SK-N-SH (cell line): ENCODE results near the gene MLLT3. TPM values are rescaled to one million over a fixed set of nuclear protein-coding genes. Genes with fewer than 3 reads are reported as not detected.

ENCODE experiments used
- CTCF ChIA-PET: fragments of 300-600, 350-600 bp; formaldehyde crosslinking; extraction: SDS; loops from one replicate; lab custom pipeline; 2021; lab: Yijun Ruan, JAX
- POLR2A ChIA-PET: fragments of 350-600 bp; sonication (Branson Sonifier 250); formaldehyde crosslinking; extraction: SDS; loops from one replicate; lab custom pipeline; 2020; ENCODE audit warnings: antibody characterized with exemption, inconsistent platforms; lab: Yijun Ruan, JAX
- DNase-seq: peaks from one replicate; pipeline ENCODE4 v3.0.0; 2012
- H2AFZ ChIP-seq: fragments of 200-600 bp; sonication (generic); 2 replicates; pipeline ENCODE4 v1.8.1; 2016; ENCODE audit warnings: antibody characterized with exemption, mild to moderate bottlenecking, low read depth
- H3F3A ChIP-seq: fragments of 200-600 bp; sonication (generic); replicated peaks from 2 replicates; pipeline ENCODE3; 2016; ENCODE audit warnings: antibody characterized with exemption, mild to moderate bottlenecking; ENCODE audit not compliant: insufficient read depth
- H3K27ac ChIP-seq, 2 experiments: fragments of 200-500 bp in 1 of 2; fragments of 200-600 bp in 1 of 2; sonication (Bioruptor generic) in 1 of 2; sonication (generic), shearing (Covaris generic) in 1 of 2; 2 replicates each; pipeline versions ENCODE4 v1.5.1 to v1.6.1; 2014 to 2016; ENCODE audit warnings: low read depth in 2 of 2, inconsistent platforms in 1 of 2, low read length in 1 of 2, mild to moderate bottlenecking in 1 of 2, mixed read lengths in 1 of 2
- H3K27me3 ChIP-seq: fragments of 200-600 bp; sonication (generic), shearing (Covaris generic); 2 replicates; pipeline ENCODE4 v1.6.1; 2016; ENCODE audit warnings: mixed run types; ENCODE audit not compliant: insufficient read depth
- H3K36me3 ChIP-seq, 2 experiments: fragments of 200-500 bp in 1 of 2; fragments of 200-600 bp in 1 of 2; sonication (Bioruptor generic) in 1 of 2; sonication (generic) in 1 of 2; replicated peaks in 1 of 2; 2 replicates each; pipeline versions ENCODE3 to v1.5.1; 2014 to 2016; ENCODE audit warnings: low read length in 1 of 2, mild to moderate bottlenecking in 1 of 2; ENCODE audit not compliant: insufficient read depth in 2 of 2, control insufficient read depth in 1 of 2
- H3K4me1 ChIP-seq, 2 experiments: fragments of 200-500 bp in 1 of 2; fragments of 200-600 bp in 1 of 2; sonication (Bioruptor generic) in 1 of 2; sonication (generic), shearing (Covaris generic) in 1 of 2; 2 replicates each; pipeline versions ENCODE4 v1.5.1 to v1.6.1; 2014 to 2016; ENCODE audit warnings: low read depth in 1 of 2, low read length in 1 of 2, mixed run types in 1 of 2; ENCODE audit not compliant: insufficient read depth in 2 of 2, control insufficient read depth in 1 of 2
- H3K4me2 ChIP-seq: fragments of 200-600 bp; sonication (generic), shearing (Covaris generic); 2 replicates; pipeline ENCODE4 v1.6.1; 2017; ENCODE audit warnings: mixed run types
- H3K4me3 ChIP-seq, 2 experiments: fragments of 200-500 bp in 1 of 2; fragments of 200-600 bp in 1 of 2; sonication (Bioruptor generic) in 1 of 2; sonication (generic), shearing (Covaris generic) in 1 of 2; 2 replicates each; pipeline versions ENCODE4 v1.5.1 to v1.8.1; 2014 to 2016; ENCODE audit warnings: low read depth in 2 of 2, inconsistent platforms in 1 of 2, low read length in 1 of 2, mild to moderate bottlenecking in 1 of 2, mixed read lengths in 1 of 2, moderate library complexity in 1 of 2
- H3K79me2 ChIP-seq: fragments of 200-600 bp; sonication (generic); 2 replicates; pipeline ENCODE4 v1.8.1; 2017; ENCODE audit warnings: mild to moderate bottlenecking; ENCODE audit not compliant: insufficient read depth
- H3K9ac ChIP-seq: fragments of 200-600 bp; sonication (generic); 2 replicates; pipeline ENCODE4 v1.6.1; 2017; ENCODE audit warnings: mixed run types
- H3K9me2 ChIP-seq: fragments of 200-600 bp; sonication (generic); 2 replicates; pipeline ENCODE4 v1.6.1; 2017; ENCODE audit warnings: mixed run types
- H3K9me3 ChIP-seq: fragments of 200-600 bp; sonication (generic); 2 replicates; pipeline ENCODE4 v1.6.1; 2017; ENCODE audit warnings: mixed run types, mild to moderate bottlenecking, moderate library complexity
- H4K20me1 ChIP-seq: fragments of 200-600 bp; sonication (generic); 2 replicates; pipeline ENCODE4 v1.6.1; 2017; ENCODE audit warnings: mild to moderate bottlenecking, mixed run types; ENCODE audit not compliant: insufficient read depth
- FOXM1 ChIP-seq: IDR thresholded peaks from 2 replicates; pipeline ENCODE4 v1.4.0; 2012; ENCODE audit warnings: low read depth, mild to moderate bottlenecking
- GATA2 ChIP-seq: sonication (generic); formaldehyde crosslinking; IDR thresholded peaks from 2 replicates; pipeline ENCODE4 v1.5.0; 2020; ENCODE audit warnings: mild to moderate bottlenecking, missing genetic modification reagents
- MEF2A ChIP-seq: IDR thresholded peaks from 2 replicates; pipeline ENCODE4 v1.4.0; 2012; ENCODE audit warnings: low read depth, borderline replicate concordance
- RCOR1 ChIP-seq: fragments of 150-350 bp; IDR thresholded peaks from 2 replicates; pipeline ENCODE4 v1.6.1; 2017; ENCODE audit warnings: antibody characterized with exemption, low read length
- RFX5 ChIP-seq: IDR thresholded peaks from 2 replicates; pipeline ENCODE4 v1.6.1; 2012; ENCODE audit warnings: mild to moderate bottlenecking, improper control_type of control experiment, low read length
- RXRA ChIP-seq: IDR thresholded peaks from 2 replicates; pipeline ENCODE4 v1.4.0; 2012; ENCODE audit warnings: low read depth, mild to moderate bottlenecking, borderline replicate concordance
- SMC3 ChIP-seq: IDR thresholded peaks from 2 replicates; pipeline ENCODE4 v1.6.1; 2012; ENCODE audit warnings: low read depth, low read length, improper control_type of control experiment
- WGBS: methylation state at CpG from one replicate; pipeline ENCODE4 v1.1.6; 2017; ENCODE audit warnings: low lambda C conversion rate; 5-methylcytosine and 5-hydroxymethylcytosine counted together
- polyA plus RNA-seq, 3 experiments: library from polyadenylated mRNA; depleted of rRNA; stranded (reverse); fragments of >200 nt; gene quantifications; 2 replicates each; pipeline ENCODE4 v1.2.3, GENCODE V29; 2012
- TF ChIP-seq, protein P1 (sequence below): IDR thresholded peaks from 2 replicates; pipeline ENCODE4 v1.6.1; 2012; ENCODE audit warnings: mild to moderate bottlenecking, low read depth, low read length, moderate library complexity
- TF ChIP-seq, protein P2 (sequence below): fragments of 150-350 bp; IDR thresholded peaks from 2 replicates; pipeline ENCODE4 v1.6.1; 2017; ENCODE audit warnings: antibody characterized with exemption, low read length, low read depth, borderline replicate concordance
- TF ChIP-seq, protein P3 (sequence below): fragments of 150-350 bp; IDR thresholded peaks from 2 replicates; pipeline ENCODE4 v1.6.1; 2016; ENCODE audit warnings: mild to moderate bottlenecking, low read depth, low read length
- TF ChIP-seq, protein P4 (sequence below): IDR thresholded peaks from 2 replicates; pipeline ENCODE4 v1.4.0; 2012; ENCODE audit warnings: low read depth
- TF ChIP-seq, protein P5 (sequence below): IDR thresholded peaks from 2 replicates; pipeline ENCODE4 v1.4.0; 2012; ENCODE audit warnings: low read depth, borderline replicate concordance

Gene MLLT3
- polyA plus RNA-seq, 1 of the 3 experiments (the other 2 are of a cell fraction), result 3.9 TPM

DNA sequence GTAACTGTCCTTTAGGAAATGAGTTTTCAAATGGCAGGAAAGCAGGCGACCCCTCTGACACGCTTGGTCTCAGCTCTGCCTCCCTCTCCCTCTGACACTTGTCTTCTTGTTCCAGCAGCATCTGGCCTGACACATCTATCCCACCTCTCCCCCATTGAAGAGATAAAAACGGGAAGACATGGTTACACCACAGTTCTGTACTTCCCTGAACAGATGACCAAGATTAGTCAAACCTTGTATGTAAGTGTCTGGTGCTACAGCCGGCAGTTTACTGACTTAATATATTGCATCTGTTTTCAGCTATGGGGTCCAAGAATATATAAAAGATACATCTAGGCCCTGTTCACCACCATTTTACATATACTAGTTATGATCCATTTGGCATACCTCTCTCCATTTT is 29.6 kb upstream of the MLLT3 start:
- Histone ChIP-seq H3F3A (no peaks in the 10 kb centered on the region), H3K27ac (no peak overlapping the region), H3K4me3 (no peak overlapping the region), H3K9me3 (peaks cover 4% of the 10 kb centered on the region; the same call in 1 of the 2 replicates), H3K36me3 (no peaks in the 10 kb centered on the region), H3K4me2 (no peak overlapping the region), H4K20me1 (no peaks in the 10 kb centered on the region), H3K4me1 (no peaks in the 10 kb centered on the region; a peak in 2 of 4 replicates), H3K9ac (no peak overlapping the region), H3K9me2 (no peaks in the 10 kb centered on the region; the same call in 1 of the 2 replicates), H2AFZ (no peak overlapping the region), H3K27me3 (no peaks in the 10 kb centered on the region), H3K79me2 (no peaks in the 10 kb centered on the region)
- DNase-seq, result no peak
- POLR2A ChIA-PET, result no interaction called here
- TF ChIP-seq, protein P1, sequence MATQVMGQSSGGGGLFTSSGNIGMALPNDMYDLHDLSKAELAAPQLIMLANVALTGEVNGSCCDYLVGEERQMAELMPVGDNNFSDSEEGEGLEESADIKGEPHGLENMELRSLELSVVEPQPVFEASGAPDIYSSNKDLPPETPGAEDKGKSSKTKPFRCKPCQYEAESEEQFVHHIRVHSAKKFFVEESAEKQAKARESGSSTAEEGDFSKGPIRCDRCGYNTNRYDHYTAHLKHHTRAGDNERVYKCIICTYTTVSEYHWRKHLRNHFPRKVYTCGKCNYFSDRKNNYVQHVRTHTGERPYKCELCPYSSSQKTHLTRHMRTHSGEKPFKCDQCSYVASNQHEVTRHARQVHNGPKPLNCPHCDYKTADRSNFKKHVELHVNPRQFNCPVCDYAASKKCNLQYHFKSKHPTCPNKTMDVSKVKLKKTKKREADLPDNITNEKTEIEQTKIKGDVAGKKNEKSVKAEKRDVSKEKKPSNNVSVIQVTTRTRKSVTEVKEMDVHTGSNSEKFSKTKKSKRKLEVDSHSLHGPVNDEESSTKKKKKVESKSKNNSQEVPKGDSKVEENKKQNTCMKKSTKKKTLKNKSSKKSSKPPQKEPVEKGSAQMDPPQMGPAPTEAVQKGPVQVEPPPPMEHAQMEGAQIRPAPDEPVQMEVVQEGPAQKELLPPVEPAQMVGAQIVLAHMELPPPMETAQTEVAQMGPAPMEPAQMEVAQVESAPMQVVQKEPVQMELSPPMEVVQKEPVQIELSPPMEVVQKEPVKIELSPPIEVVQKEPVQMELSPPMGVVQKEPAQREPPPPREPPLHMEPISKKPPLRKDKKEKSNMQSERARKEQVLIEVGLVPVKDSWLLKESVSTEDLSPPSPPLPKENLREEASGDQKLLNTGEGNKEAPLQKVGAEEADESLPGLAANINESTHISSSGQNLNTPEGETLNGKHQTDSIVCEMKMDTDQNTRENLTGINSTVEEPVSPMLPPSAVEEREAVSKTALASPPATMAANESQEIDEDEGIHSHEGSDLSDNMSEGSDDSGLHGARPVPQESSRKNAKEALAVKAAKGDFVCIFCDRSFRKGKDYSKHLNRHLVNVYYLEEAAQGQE, result no peak
- no peak for TF ChIP-seq RCOR1
- no peak for TF ChIP-seq MEF2A
- TF ChIP-seq, protein P2, sequence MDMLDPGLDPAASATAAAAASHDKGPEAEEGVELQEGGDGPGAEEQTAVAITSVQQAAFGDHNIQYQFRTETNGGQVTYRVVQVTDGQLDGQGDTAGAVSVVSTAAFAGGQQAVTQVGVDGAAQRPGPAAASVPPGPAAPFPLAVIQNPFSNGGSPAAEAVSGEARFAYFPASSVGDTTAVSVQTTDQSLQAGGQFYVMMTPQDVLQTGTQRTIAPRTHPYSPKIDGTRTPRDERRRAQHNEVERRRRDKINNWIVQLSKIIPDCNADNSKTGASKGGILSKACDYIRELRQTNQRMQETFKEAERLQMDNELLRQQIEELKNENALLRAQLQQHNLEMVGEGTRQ, result no peak
- TF ChIP-seq, protein P3, sequence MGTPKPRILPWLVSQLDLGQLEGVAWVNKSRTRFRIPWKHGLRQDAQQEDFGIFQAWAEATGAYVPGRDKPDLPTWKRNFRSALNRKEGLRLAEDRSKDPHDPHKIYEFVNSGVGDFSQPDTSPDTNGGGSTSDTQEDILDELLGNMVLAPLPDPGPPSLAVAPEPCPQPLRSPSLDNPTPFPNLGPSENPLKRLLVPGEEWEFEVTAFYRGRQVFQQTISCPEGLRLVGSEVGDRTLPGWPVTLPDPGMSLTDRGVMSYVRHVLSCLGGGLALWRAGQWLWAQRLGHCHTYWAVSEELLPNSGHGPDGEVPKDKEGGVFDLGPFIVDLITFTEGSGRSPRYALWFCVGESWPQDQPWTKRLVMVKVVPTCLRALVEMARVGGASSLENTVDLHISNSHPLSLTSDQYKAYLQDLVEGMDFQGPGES, result no peak
- TF ChIP-seq RXRA, result no peak
- TF ChIP-seq, protein P4, sequence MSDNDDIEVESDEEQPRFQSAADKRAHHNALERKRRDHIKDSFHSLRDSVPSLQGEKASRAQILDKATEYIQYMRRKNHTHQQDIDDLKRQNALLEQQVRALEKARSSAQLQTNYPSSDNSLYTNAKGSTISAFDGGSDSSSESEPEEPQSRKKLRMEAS, result no peak
- TF ChIP-seq FOXM1, result no peak
- no peak for TF ChIP-seq SMC3
- TF ChIP-seq GATA2 (CRISPR knock-in tag), result no peak
- TF ChIP-seq, protein P5, sequence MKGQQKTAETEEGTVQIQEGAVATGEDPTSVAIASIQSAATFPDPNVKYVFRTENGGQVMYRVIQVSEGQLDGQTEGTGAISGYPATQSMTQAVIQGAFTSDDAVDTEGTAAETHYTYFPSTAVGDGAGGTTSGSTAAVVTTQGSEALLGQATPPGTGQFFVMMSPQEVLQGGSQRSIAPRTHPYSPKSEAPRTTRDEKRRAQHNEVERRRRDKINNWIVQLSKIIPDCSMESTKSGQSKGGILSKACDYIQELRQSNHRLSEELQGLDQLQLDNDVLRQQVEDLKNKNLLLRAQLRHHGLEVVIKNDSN, result no peak
- TF ChIP-seq RFX5, result no peak
- CTCF ChIA-PET, result interaction anchor here (1.5 kb wide), 1 partner anchor 27 kb away, joined by 6 read pairs; no protein-coding TSS in a partner anchor
- WGBS, result 78% methylated on average over 4 of the region's 4 CpGs
